Activated effector memory CD4-positive, alpha-beta T cell treated with anti-CD3 and anti-CD28 coated beads, Interleukin-2, amount 50 U/mL, for 16 hours (primary cell): ENCODE measurements around the gene ACTRT2.

ENCODE experiments used
- DNase-seq: peaks from one replicate; pipeline ENCODE4 v3.0.0-alpha.2; 2020

Gene ACTRT2

DNA sequence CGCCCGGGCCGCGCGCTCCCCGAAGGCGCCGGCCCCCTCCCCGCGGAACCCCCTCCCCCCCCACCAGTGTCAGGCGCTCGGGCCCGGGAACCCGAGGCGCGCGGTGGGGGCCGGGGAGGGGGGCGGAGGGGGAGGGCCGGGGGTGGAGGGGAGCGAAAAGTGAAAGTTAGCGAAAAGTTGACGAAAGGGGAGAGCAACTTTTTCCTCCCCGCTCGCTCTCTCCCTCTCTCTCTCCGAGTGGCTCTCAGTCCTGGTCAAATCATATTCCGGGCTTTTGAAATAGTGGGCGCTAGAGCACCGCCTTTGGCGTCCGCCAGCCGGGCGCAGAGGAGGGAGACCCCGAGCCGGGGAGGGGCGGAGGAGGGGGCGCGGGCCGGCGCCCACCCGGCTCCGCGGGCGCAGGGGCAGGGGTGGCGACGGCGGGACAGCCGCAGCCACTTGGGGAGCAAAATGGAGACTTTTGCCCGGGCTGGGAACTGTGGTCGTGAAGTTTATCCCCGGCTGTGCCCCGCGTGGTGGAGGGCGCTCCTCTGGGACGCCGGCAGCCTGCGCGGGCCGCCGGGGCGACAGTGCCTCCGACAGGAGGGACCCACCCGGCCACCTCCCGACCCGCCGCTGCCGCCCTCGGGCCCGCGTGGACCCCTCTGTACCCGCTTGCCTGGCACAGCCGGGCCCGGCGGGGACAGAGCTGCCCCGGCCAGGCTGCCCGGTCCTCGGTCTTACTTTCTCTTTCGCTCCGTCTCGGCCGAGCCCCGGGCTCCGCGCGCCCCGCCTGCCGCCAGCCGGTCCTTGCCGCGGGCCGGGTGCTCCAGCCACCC is 48.4 kb downstream of the ACTRT2 start:
- no peak for DNase-seq

DNA sequence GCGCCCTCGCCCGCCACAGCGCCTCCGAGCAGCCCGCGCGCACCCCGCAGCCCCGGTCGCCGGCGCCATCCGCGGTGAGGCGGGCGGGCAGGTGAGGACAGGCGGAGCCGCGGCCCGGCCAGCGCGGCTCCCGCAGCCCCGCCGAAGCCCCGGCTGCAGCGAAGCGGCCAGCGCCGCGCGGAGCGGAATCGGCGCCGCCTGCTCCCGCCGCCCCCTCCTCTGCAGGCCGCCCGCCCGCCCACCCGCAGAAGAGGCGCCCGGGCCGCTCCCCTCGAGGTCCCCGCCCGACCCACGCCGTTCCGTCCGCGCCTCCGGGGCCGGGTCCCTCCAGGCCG is 49.0 kb downstream of the ACTRT2 start:
- DNase-seq, result no peak

DNA sequence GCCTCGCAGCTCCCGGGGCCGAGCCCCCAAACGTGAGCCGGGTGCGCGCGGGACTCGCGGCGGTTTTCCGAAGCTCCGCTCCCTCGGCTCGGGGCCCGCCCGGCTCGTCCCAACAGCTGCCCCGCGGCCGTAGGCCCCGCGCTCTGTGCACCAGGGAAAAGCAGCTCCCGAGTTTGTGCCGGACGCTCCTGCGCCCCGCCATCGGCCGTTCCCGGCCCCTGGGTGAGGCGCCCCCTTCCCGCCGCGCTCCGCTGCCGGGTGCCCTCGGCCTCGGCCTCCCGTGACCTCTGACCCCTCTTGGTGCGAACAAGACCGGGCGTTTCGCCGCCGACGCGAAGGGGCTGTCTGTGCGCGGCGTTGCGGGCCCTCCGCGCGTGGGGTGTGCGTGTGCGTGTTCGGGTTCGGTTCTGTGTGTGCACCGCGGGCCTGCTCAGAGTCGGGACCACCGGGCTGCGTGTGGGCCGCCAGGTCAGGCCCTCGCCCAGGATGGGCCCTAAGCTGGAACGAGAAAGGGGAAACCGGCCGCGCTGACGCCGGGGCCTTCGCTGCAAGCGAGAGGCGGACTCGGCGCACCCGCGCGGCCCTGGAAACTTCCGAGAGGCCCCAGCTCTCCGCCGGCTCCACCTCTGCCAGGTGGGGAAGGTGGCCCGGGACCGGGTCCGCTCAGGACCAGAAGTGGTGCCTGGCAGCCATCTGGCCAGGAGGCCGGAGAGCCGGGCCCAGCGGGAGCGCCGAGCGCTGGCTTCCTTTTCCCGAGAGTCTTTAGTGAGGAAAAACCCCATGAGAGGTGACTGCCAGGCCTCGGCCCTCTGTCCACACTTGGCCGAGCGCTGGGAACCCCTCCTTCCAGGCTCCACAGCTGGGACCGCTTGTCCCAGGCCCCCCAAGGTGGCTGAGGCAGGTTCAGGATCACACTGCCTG is 49.6 kb downstream of the ACTRT2 start:
- DNase-seq, result no peak

DNA sequence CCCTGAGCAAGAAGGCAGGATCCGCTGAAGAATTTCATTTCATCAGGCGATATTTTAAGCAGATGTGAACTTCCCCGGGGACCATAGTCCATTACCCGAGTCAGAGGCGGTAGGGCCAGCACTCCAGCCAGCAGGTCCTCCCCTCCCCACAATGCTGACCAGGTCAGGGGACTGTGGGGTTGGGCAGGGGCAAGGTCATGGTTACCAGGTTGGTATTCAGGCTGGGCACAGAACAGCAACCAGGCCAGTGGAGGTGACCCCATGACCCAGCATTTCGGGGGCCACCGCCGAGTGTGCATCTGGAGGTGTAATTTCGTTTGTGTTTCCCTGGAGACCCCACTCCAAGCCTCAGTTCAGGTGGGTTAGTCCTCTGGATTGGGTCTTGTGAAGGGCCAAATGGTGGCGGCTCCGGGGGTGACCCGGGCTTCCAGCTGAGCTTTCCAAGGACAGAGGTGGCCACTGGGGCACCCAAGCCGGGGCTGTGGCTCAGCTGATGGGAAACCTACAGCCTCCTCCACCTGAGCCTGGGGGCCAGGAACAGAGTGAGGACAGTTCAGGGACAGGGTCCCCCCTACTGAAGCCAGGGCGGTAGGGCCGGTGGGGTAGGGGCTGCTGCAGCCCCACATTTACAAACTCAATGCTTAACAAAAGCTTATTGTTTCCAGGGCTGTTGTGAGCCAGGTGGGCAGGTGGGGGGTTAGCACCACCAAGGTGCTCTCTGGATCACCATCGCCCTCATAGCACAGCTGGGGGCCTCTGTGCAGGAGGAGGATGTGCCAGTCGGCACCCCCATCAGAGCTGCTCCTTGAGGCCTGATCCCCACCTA is 50.5 kb downstream of the ACTRT2 start:
- no peak for DNase-seq
